MG63 (cell line): ENCODE results near the gene S100A3. TPM values are rescaled to one million over a fixed set of nuclear protein-coding genes. Genes with fewer than 3 reads are reported as not detected.

Experiments
- DNase-seq: peaks from one replicate; pipeline ENCODE4 v3.0.0-alpha.2; 2020
- H3K27me3 ChIP-seq: fragments of 250-450 bp; sonication (Bioruptor Pico); 2 replicates; pipeline ENCODE4 v1.5.1; 2020; ENCODE audit warnings: mild to moderate bottlenecking, moderate library complexity
- H3K36me3 ChIP-seq: fragments of 250-450 bp; sonication (Bioruptor Pico); 2 replicates; pipeline ENCODE4 v1.5.1; 2020; ENCODE audit warnings: mild to moderate bottlenecking, moderate library complexity
- H3K4me3 ChIP-seq: fragments of 250-450 bp; sonication (Bioruptor Pico); 2 replicates; pipeline ENCODE4 v1.5.1; 2020; ENCODE audit warnings: mild to moderate bottlenecking, moderate library complexity
- H3K9me3 ChIP-seq: fragments of 250-450 bp; sonication (Bioruptor Pico); 2 replicates; pipeline ENCODE4 v1.5.1; 2020; ENCODE audit warnings: mild to moderate bottlenecking, moderate library complexity
- total RNA-seq: library from RNA; depleted of rRNA; stranded (reverse); fragments of >200 nt; shearing (Covaris generic); gene quantifications from 2 replicates; pipeline ENCODE4 v1.2.3, GENCODE V29; 2014; ENCODE audit warnings: low replicate concordance; rRNA removed

S100A3 gene
- total RNA-seq, 1 experiment from 2014 or later, result 3.4 TPM

- Histone ChIP-seq H3K27me3 (no peaks in the 10 kb centered on the region), H3K9me3 (no peaks in the 10 kb centered on the region), H3K4me3 (no peak overlapping the region), H3K36me3 (no peaks in the 10 kb centered on the region)
- peak; percentile 88 for DNase-seq
Observed at GRCh38 chr1:153510984-153511410, 38.1 kb downstream of the S100A3 start.

GRCh38 chr1:153509729-153510354 lies 39.2 kb downstream of the S100A3 start:
- H3K9me3 ChIP-seq, result no peaks in the 10 kb centered on the region
- H3K36me3 ChIP-seq, result no peaks in the 10 kb centered on the region
- H3K27me3 ChIP-seq, result no peaks in the 10 kb centered on the region
- no peak for DNase-seq
- H3K4me3 ChIP-seq, result no peak overlapping the region

GRCh38 chr1:153509036-153509435 lies 40.0 kb downstream of the S100A3 start:
- Histone ChIP-seq H3K9me3 (no peaks in the 10 kb centered on the region), H3K4me3 (no peak overlapping the region), H3K27me3 (no peaks in the 10 kb centered on the region), H3K36me3 (no peaks in the 10 kb centered on the region)
- no peak for DNase-seq

- Histone ChIP-seq H3K4me3 (no peak overlapping the region), H3K27me3 (no peaks in the 10 kb centered on the region), H3K9me3 (no peaks in the 10 kb centered on the region), H3K36me3 (no peaks in the 10 kb centered on the region)
- DNase-seq, result no peak
Observed at GRCh38 chr1:153507926-153508583, 41.0 kb downstream of the S100A3 start.

- DNase-seq, result peak; percentile 99
- H3K36me3 ChIP-seq, result no peaks in the 10 kb centered on the region
- H3K4me3 ChIP-seq, result no peak overlapping the region
- H3K9me3 ChIP-seq, result no peaks in the 10 kb centered on the region
- no peaks in the 10 kb centered on the region for H3K27me3 ChIP-seq
Observed at GRCh38 chr1:153506831-153507413, 42.1 kb downstream of the S100A3 start.

- DNase-seq, result no peak
- Histone ChIP-seq H3K27me3 (no peaks in the 10 kb centered on the region), H3K9me3 (no peaks in the 10 kb centered on the region), H3K4me3 (no peak overlapping the region), H3K36me3 (no peaks in the 10 kb centered on the region)
Observed at GRCh38 chr1:153506386-153506785, 42.7 kb downstream of the S100A3 start.

- H3K4me3 ChIP-seq, result no peak overlapping the region
- no peaks in the 10 kb centered on the region for H3K36me3 ChIP-seq
- H3K27me3 ChIP-seq, result no peaks in the 10 kb centered on the region
- H3K9me3 ChIP-seq, result no peaks in the 10 kb centered on the region
- no peak for DNase-seq
Observed at GRCh38 chr1:153505576-153505975, 43.5 kb downstream of the S100A3 start.

- H3K36me3 ChIP-seq, result no peaks in the 10 kb centered on the region
- no peaks in the 10 kb centered on the region for H3K27me3 ChIP-seq
- H3K9me3 ChIP-seq, result no peaks in the 10 kb centered on the region
- H3K4me3 ChIP-seq, result no peak overlapping the region
- DNase-seq, result no peak
Observed at GRCh38 chr1:153503766-153504165, 45.3 kb downstream of the S100A3 start.

- no peaks in the 10 kb centered on the region for H3K27me3 ChIP-seq
- no peaks in the 10 kb centered on the region for H3K9me3 ChIP-seq
- no peak for DNase-seq
- H3K36me3 ChIP-seq, result no peaks in the 10 kb centered on the region
- H3K4me3 ChIP-seq, result no peak overlapping the region
Observed at GRCh38 chr1:153498746-153499145, 50.3 kb downstream of the S100A3 start.

Other genes starting within 250 kb of the S100A3 start
- not detected in 2 replicates for gene PGLYRP3, start 236.3 kb downstream of the S100A3 start, total RNA-seq
- gene PGLYRP4, start 200.4 kb downstream of the S100A3 start, total RNA-seq, result not detected in 2 replicates
- not detected in 2 replicates for gene S100A9, start 191.4 kb downstream of the S100A3 start, total RNA-seq
- gene S100A12, start 173.6 kb downstream of the S100A3 start, total RNA-seq, result not detected in 2 replicates
- not detected in 2 replicates for gene S100A8, start 158.2 kb downstream of the S100A3 start, total RNA-seq
- not detected in 2 replicates for gene S100A7A, start 132.7 kb downstream of the S100A3 start, total RNA-seq
- not detected in 2 replicates for gene S100A7, start 88.6 kb downstream of the S100A3 start, total RNA-seq
- 474 and 904 TPM in 2 replicates for gene S100A6, start 13.3 kb downstream of the S100A3 start, total RNA-seq
- gene S100A5, start 8.3 kb downstream of the S100A3 start, total RNA-seq, result not detected in 2 replicates
- 438 and 702 TPM in 2 replicates for gene S100A4, start 3.5 kb downstream of the S100A3 start, total RNA-seq
- gene S100A2, start 16.6 kb upstream of the S100A3 start, total RNA-seq, result 29.6 and 34.8 TPM in 2 replicates
- gene S100A16, start 63.9 kb upstream of the S100A3 start, total RNA-seq, result 315 and 318 TPM in 2 replicates
- 1.3 TPM in 1 of 2 replicates, not detected in the other for gene S100A14, start 67.1 kb upstream of the S100A3 start, total RNA-seq
- gene S100A13, start 78.2 kb upstream of the S100A3 start, total RNA-seq, result 128 and 143 TPM in 2 replicates
- gene S100A1, start 79.2 kb upstream of the S100A3 start, total RNA-seq, result 0.99 TPM in 1 of 2 replicates, not detected in the other
- gene CHTOP, start 84.8 kb upstream of the S100A3 start, total RNA-seq, result 61.0 and 72.4 TPM in 2 replicates
- 50.4 and 84.0 TPM in 2 replicates for gene SNAPIN, start 109.4 kb upstream of the S100A3 start, total RNA-seq
- 305 and 372 TPM in 2 replicates for gene ILF2, start 121.7 kb upstream of the S100A3 start, total RNA-seq
- gene NPR1, start 129.4 kb upstream of the S100A3 start, total RNA-seq, result 0.33 TPM in 1 of 2 replicates, not detected in the other
- gene INTS3, start 178.8 kb upstream of the S100A3 start, total RNA-seq, result 22.4 and 29.4 TPM in 2 replicates
- gene SLC27A3, start 226.1 kb upstream of the S100A3 start, total RNA-seq, result 1.3 and 3.3 TPM in 2 replicates